ENCODE data around the gene ITIH4.

GRCh38 chr3:52835766-52836470 is 5.4 kb upstream of the ITIH4 start:
- no peak for TF ChIP-seq TCF12 (IDR thresholded peaks at IDR 0.05; ENCODE audit: low read depth)
- no peak for TF ChIP-seq ZBTB7A (IDR thresholded peaks at IDR 0.05; ENCODE audit: low read depth)
- TF ChIP-seq YY1 (IDR thresholded peaks at IDR 0.05; ENCODE audit: low read depth) = no peak
- no peak for TF ChIP-seq TAF1 (IDR thresholded peaks at IDR 0.05; ENCODE audit: low read depth)
- TF ChIP-seq CREB1 (IDR thresholded peaks at IDR 0.05; ENCODE audit: low read depth) = no peak
- no peak for TF ChIP-seq RAD21 (IDR thresholded peaks at IDR 0.05; ENCODE audit: low read depth)
- no peak for TF ChIP-seq REST (IDR thresholded peaks at IDR 0.05; ENCODE audit: low read depth)

Data from Ishikawa (cell line).